ENCODE data around the gene CLDN12.

The CLDN12 gene

GRCh38 chr7:90403174-90404113, at the start of gene CLDN12:
TSS of gene CLDN12 (plus strand) at chr7:90403461. CDS start at chr7:90412677, 9,216 bp downstream.
- peak; percentile 81 for DNase-seq

- no peak for DNase-seq
These were observed 19.8 kb upstream of the CLDN12 start for GRCh38 chr7:90383422-90383821.

GRCh38 chr7:90383861-90384260, 19.4 kb upstream of the CLDN12 start:
- no peak for DNase-seq

- no peak for DNase-seq
These were observed 18.8 kb upstream of the CLDN12 start for GRCh38 chr7:90384433-90384832.

GRCh38 chr7:90387470-90388240, 15.6 kb upstream of the CLDN12 start:
- DNase-seq, result no peak

GRCh38 chr7:90390926-90391325, 12.3 kb upstream of the CLDN12 start:
- no peak for DNase-seq

- DNase-seq, result no peak
These were observed 11.8 kb upstream of the CLDN12 start for GRCh38 chr7:90391488-90391887.

- DNase-seq, result no peak
These were observed 6.8 kb upstream of the CLDN12 start for GRCh38 chr7:90396420-90396819.

- DNase-seq, result no peak
These were observed 1.3 kb upstream of the CLDN12 start for GRCh38 chr7:90401989-90402388.

- no peak for DNase-seq
These were observed 482 bp upstream of the CLDN12 start for GRCh38 chr7:90402785-90403173.

- no peak for DNase-seq
These were observed 1.5 kb downstream of the CLDN12 start for GRCh38 chr7:90404777-90405176.

- no peak for DNase-seq
These were observed 4.2 kb downstream of the CLDN12 start for GRCh38 chr7:90407484-90407821.

- DNase-seq, result no peak
These were observed 4.9 kb downstream of the CLDN12 start for GRCh38 chr7:90408142-90408541.

GRCh38 chr7:90409667-90410066, 6.4 kb downstream of the CLDN12 start:
- DNase-seq, result no peak

GRCh38 chr7:90411510-90411909, 8.2 kb downstream of the CLDN12 start:
- no peak for DNase-seq

GRCh38 chr7:90412458-90413184, 9.4 kb downstream of the CLDN12 start:
- peak; percentile 31 for DNase-seq

GRCh38 chr7:90413185-90413528, 9.9 kb downstream of the CLDN12 start:
- no peak for DNase-seq

- no peak for DNase-seq
These were observed 18.4 kb downstream of the CLDN12 start for GRCh38 chr7:90421651-90422050.

- no peak for DNase-seq
These were observed 21.5 kb downstream of the CLDN12 start for GRCh38 chr7:90424720-90425119.

GRCh38 chr7:90425376-90425775, 22.1 kb downstream of the CLDN12 start:
- no peak for DNase-seq

- no peak for DNase-seq
These were observed 27.6 kb downstream of the CLDN12 start for GRCh38 chr7:90430614-90431460.

- DNase-seq, result no peak
These were observed 29.5 kb downstream of the CLDN12 start for GRCh38 chr7:90432752-90433151.

- no peak for DNase-seq
These were observed 30.0 kb downstream of the CLDN12 start for GRCh38 chr7:90433221-90433620.

Measured in activated CD4-positive, alpha-beta T cell treated with anti-CD3 and anti-CD28 coated beads for 48 hours (primary cell).